GM19240 (cell line): ENCODE measurements around the gene ISCU.
"Not testable (repeated sequence)": the region's sequence is repeated elsewhere in the genome, so short reads cannot be mapped to it uniquely, and the experiment has no call there.

Experiments used
- DNase-seq: peaks from one replicate; pipeline ENCODE4 v3.0.0; 2011; ENCODE audit warnings: low spot score; ENCODE audit not compliant: insufficient read length

Gene ISCU

GRCh38 chr12:108589028-108589839, 26.8 kb downstream of the ISCU start:
- no peak for DNase-seq

DNA sequence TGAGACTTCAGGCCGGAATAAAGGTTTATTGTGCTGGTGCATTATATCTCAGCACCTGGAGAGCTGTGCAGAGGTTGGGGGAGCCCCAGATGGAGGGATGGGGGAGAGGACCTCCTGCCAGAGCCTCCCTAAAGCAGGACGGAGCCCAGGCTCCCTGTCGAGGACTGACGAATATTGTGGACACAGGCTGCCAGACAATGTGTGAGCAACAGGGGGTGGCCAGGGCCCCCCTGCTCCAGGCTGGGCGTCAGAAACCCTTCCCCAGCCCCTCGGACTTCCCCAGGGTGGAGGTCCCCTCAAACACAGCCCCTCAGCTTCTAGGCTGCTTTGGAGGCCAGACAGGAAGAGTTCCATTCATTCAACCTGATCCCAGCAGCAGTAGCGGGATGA, 27.4 kb downstream of the ISCU start:
- no peak for DNase-seq

- DNase-seq: not testable (repeated sequence)
Observed at GRCh38 chr12:108590463-108590862, 28.1 kb downstream of the ISCU start.

DNA sequence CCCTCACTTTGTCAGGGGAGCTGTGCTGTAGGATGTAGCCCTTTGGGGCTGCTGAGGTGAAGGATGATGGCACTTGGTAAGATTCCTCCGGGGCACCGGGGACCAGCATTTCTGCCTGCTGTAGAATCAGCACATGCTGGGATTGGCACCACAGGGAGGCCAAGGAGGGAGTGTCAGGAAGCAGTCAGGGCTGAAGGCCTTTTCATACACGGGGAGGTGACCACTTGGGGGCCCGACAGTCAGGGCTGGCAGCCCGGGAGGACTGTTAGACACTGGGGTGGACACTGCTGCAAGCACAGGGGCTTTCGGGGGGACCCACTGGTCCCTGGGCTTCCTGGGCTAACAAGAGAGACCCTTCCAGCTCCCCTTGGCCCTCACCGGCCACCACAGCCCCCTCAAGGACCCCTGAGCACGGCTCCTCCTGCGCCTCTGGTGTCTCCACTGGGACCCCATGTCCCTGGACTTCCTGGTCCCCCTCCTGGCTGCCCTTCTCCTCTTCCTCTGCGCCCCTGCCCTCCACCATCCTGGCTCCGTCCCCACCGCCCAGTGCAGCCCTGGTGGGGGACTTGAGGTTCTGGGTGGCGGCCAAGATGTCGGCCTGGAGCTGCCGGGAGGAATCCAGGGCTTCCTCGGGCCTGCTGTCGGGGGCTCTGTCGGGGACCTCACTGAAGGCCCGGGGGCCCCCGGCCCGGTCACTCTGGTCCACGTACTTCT, 29.0 kb downstream of the ISCU start:
- no peak for DNase-seq

DNA sequence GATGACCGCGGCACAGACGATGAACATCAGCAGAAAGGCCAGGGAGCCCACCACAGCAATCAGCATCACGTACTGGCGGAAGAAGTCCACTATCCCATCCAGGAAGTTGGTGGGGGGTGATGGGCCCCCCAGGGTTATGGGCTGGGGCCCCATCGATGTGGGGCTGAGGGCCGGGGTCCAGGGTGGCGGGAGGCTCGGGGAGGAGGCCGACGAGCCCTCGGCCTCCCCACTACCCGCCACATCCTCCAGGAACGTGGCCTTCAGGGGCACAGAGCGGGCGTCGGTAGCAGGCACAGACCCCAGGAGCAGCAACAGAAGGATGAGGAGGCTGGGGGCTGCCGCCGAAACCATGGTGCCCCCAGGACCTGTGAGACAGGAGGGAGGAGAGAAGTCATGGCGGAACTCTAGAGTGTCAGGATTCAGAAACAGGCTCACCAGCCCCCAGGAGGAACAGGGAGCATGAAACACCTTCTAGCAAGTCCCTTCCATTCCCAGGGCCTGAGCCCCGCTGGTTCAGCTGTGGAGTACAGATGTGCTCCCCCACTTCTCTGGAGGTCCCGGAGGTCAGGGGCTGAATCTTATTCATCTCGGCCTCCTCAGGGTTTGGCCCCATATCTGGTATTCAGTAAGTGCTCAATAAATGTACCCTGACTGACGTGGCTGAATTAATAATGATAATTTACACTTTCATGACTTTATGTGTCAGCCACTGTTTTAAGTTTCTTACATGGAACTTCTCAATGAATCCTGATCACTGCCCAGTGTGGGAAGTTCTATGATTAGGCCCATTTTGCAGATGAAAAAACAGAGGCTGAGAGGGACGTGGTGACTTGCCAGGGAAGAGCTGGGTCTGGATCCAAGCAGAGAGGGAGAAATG, 29.9 kb downstream of the ISCU start:
- DNase-seq: no peak

- DNase-seq: no peak
Observed at GRCh38 chr12:108594323-108594903, 32.0 kb downstream of the ISCU start.

- no peak for DNase-seq
Observed at GRCh38 chr12:108594960-108595710, 32.7 kb downstream of the ISCU start.

GRCh38 chr12:108595711-108596647, 33.6 kb downstream of the ISCU start:
- DNase-seq: no peak

- DNase-seq: no peak
Observed at GRCh38 chr12:108596854-108597558, 34.6 kb downstream of the ISCU start.

DNA sequence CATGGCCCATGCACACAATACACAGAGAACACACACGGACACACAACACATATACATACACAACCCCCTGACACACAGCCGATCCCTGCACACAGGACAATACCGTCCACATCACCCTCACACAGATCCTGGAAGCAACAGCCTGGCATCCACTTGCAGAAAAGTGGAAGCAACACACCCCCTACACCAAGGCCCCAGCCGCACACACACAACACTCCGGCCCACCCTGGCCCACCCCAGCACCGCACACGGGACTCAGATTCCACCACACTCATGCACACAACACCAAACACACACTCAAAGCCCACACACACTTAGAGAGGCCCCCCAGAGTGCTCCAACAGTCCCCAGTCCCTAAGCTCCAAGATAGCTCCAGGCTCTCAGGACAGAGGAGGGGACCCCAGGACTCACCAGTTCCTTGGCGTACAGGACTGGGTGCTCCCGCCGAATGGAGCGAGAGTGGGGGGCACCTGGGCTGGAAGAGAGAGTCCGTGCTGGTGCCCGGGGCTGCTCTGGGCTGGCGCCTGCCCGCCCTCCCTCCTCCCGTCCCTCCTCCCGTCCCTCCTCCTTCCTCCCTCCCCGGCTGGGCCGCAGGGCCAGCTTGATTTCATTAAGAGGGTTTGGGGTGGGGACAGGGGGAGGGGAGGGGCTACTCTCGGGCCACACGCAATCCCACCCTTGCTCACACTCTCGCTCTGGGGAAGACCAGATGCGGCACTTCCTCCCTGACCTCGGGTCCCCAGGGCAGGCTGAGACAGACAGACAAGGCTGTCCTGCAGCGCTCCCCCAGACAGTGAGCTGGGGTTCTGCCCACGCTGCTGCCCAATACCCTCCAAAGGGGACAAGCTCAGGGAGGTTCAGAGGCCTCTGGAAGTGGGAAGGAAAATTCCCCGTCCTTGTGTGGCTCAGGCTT, 35.4 kb downstream of the ISCU start, which contains the start of gene TMEM119:
TSS of gene TMEM119 (minus strand) at position 526 of the 913 bp plus-strand sequence. CDS start 5,701 bp downstream, outside the sequence.
- no peak for DNase-seq

DNA sequence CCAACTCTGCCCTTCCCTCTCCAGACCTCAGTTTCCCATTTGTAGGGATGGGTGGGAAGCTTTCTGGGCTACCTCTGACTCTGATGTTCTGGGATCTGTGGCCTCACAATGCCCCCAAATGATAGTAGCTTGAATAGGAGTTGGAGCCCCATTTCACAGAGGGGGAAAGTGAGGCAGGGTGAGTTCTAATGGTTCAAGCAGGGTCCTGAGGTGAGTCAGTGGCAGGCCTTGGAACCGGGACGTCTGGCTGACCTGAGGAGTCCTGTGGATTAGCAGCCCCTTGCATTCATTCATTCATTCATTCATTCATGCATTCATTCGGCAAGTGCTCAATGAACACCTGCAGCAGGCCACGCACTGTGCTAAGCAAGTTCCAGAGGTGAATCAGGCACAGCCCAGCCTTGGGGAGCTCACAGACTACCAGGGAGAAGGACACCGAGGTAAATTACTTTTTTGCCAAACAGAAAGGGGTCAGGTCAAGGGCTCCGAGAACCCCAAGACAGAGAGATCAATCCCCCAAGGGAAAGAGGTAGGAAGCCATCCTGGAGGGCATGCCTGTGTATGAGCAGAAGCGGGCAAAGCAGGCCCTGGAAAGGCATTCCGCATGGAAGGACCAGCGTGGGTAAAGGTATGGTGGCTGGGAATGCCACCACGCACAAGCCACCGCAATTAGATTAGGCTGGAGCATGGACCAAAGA, 36.3 kb downstream of the ISCU start:
- no peak for DNase-seq

- no peak for DNase-seq
Observed at GRCh38 chr12:108599541-108599940, 37.1 kb downstream of the ISCU start.

- no peak for DNase-seq
Observed at GRCh38 chr12:108599948-108600701, 37.7 kb downstream of the ISCU start.

- DNase-seq: no peak
Observed at GRCh38 chr12:108600702-108601007, 38.3 kb downstream of the ISCU start.

- no peak for DNase-seq
Observed at GRCh38 chr12:108602209-108602705, 39.9 kb downstream of the ISCU start.

GRCh38 chr12:108602976-108603704, 40.7 kb downstream of the ISCU start:
- no peak for DNase-seq
